Epithelial cell of esophagus (primary cell): ENCODE results near the gene TMEM202.

ENCODE experiments used
- DNase-seq: peaks from one replicate; pipeline ENCODE4 v3.0.0; 2010; ENCODE audit warnings: low read depth
- H3K4me3 ChIP-seq: 2 replicates; pipeline ENCODE4 v1.5.1; 2011; ENCODE audit warnings: mild to moderate bottlenecking, low read length, control low read depth
- TF ChIP-seq, protein P1 (sequence below): IDR thresholded peaks from 2 replicates; pipeline ENCODE4 v1.5.1; 2011; ENCODE audit warnings: low read depth, mild to moderate bottlenecking, low read length, control low read depth, inconsistent platforms; ENCODE audit not compliant: insufficient read depth; ENCODE audit errors: missing control alignments

The TMEM202 gene

DNA sequence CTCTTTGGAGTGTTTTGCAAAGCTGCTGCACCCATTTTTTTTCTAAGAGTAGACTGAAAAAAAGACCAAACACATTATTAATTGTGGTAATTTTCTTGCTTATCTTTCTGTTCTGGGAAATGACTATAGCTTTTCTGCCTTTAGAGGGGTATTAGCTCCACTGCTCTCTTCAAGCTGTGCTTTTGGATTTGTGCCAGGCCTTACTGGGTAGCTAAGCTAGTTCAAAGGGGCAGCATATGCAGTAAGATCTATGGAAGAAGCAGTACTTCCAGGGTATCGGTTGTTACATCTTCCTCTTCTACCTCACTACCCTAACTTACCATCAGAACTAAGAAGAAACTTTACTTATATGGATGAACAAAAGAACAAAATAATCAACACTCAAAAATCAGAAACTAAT lies 47.3 kb downstream of the TMEM202 start:
- TF ChIP-seq, protein P1, sequence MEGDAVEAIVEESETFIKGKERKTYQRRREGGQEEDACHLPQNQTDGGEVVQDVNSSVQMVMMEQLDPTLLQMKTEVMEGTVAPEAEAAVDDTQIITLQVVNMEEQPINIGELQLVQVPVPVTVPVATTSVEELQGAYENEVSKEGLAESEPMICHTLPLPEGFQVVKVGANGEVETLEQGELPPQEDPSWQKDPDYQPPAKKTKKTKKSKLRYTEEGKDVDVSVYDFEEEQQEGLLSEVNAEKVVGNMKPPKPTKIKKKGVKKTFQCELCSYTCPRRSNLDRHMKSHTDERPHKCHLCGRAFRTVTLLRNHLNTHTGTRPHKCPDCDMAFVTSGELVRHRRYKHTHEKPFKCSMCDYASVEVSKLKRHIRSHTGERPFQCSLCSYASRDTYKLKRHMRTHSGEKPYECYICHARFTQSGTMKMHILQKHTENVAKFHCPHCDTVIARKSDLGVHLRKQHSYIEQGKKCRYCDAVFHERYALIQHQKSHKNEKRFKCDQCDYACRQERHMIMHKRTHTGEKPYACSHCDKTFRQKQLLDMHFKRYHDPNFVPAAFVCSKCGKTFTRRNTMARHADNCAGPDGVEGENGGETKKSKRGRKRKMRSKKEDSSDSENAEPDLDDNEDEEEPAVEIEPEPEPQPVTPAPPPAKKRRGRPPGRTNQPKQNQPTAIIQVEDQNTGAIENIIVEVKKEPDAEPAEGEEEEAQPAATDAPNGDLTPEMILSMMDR: no peak
- H3K4me3 ChIP-seq: no peak overlapping the region
- no peak for DNase-seq

DNA sequence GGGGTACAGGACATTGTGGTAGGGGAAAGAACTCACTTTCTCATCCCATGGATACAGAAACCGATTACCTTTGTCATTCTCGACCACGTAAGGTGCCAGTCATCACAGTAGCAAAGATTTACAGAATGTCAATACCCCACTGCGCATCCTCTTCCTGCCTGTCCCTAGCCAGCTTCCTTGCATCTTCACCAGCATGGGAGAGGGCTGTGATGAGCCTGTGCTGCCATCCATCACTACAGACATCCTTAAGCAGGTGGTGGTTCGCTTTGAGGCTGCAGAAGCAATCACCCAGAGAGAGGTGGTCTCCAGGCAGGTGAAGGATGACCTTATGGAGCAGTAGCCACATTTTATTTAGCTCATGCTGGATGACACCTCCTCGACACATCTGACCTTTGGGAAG lies 52.7 kb downstream of the TMEM202 start:
- H3K4me3 ChIP-seq: no peak overlapping the region
- TF ChIP-seq, protein P1: no peak
- no peak for DNase-seq

DNA sequence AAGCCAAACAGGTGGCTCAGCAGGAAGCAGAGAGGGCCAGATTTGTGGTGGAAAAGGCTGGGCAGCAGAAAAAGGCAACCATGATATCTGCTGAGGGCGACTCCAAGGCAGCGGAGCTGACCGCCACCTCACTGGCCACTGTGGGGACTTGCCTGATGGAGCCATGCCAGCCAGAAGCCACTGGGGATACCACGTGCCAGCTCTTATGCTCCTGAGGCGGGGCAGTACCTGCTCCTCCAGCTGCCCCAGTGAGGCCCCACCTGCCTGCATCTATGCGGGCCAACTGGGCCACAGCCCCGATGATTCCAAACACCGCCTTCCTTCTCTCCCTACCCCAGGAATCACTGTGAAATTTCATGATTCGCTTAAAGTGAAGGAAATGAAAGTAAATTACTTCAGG lies 53.1 kb downstream of the TMEM202 start:
- DNase-seq: no peak
- no peak overlapping the region for H3K4me3 ChIP-seq
- TF ChIP-seq, protein P1: no peak

DNA sequence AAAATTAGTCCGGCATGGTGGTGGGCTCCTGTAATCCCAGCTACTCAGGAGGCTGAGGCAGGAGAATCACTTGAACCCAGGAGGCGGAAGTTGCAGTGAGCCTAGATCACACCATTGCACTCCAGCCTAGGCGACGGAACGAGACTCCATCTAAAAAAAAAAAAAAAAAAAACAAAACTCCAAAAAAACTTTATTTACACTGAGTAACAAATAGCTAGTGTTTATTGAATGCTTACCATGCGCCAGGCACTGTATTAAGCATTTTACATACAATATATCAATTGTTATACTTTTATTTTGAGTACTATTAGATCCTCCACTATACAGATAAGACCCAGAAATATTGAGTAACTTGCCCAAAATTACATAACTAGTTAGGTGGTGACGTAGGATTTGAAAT lies 58.6 kb downstream of the TMEM202 start:
- no peak overlapping the region for H3K4me3 ChIP-seq
- DNase-seq: no peak
- TF ChIP-seq, protein P1: no peak
